ELF-1 (cell line): ENCODE results near the gene CAMK2G.
"Not testable (repeated sequence)": the region's sequence is repeated elsewhere in the genome, so short reads cannot be mapped to it uniquely, and the experiment has no call there.

ENCODE experiments used
- DNase-seq: peaks from one replicate; pipeline ENCODE4 v3.0.0-alpha.2; 2016; ENCODE audit warnings: low read depth, low spot score

CAMK2G gene

DNA sequence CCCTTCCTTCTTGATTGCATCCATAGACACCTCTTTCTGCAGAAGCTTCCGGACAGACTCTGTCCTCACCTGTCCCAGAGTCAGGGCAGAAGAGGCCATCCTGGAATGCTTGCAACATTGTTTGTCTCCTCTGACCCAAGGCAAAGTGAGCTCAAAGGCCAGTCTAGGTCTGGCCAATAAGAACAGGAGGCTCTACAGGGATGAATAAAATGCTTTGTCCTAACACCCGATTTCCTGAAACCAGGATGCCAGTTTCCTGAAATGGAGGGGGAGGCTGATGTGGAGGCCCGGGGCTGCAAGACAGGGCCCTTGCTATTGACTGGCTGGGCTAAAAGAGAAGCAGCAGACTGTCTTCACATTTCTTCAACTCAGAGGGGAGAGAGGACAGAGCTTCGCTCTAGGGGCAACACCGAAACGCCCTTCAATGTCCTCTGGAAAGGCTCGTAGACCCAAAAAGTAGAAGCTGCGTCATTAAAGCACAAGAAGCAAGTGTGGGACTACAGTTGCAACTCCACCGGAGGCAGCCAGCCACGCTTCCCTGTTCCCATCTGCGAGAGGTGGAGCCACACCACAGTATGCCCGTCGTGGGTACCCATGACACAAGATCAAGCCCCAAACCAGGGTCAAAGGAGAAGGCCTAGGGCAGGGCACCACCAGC, 33.8 kb downstream of the CAMK2G start:
- DNase-seq: no peak

GRCh38 chr10:73840056-73840402, 34.3 kb downstream of the CAMK2G start:
- DNase-seq: no peak

DNA sequence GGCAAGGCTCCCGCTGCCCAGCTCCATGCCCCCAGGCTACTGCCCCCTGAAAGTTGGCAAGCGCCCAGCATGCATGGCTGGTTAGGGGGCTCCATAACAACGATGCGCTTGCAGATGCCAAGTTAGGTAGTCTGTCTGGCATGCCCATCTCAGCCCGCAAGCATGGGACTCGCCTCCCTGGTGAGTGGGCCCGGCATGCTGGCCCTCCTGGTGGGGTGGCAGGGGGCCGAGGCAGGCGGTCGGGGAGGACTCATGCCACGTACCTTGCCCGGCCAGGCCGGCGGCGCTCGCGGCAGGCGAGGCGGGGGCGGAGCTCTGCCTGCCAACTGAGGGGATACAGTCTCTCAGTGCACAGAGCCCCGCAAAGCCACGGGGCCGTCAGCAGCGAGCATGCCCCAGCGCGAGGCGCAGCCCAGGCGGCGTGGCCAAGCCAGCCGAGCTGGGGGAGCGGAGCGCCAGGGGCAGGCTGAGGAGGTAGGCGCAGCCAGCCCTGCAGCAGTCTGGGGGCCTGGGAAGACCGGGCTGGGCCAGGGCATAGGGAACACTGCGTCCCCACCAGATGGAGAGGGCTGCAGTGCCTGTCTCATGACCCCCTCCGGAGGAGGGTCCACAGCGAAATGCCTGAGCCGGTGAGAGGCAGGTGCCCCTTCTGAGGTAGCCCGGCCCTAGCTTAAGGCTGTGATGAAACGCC, 34.9 kb downstream of the CAMK2G start:
- DNase-seq: no peak

- DNase-seq: no peak
Measured at GRCh38 chr10:73838827-73839226, 35.5 kb downstream of the CAMK2G start.

DNA sequence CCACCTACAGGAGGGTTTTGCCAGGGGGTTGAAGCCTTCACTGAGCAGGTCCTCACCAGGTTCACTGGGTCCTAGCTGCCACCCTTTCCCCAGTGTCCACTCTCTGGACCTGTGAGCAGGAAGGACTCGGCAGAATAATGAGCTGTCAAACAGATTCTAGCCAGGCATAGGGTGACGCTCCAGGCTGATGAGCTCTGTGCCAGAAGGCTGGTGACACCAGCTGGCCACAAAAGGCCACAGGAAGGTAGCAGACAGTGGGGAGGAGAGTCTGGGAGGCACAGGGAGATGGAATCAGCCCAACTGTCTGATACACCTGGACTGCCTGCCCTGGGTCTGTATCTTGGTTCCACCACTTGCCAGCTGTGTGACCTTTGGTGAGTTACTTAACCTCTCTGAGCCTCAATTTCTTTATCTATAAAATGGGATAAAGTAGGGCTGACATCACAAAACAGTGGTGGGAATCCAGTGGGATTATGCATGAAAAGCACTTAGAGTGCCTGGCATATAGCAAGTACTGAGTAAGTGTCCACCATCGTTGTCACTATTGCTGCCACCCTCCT, 36.3 kb downstream of the CAMK2G start:
- DNase-seq: no peak

DNA sequence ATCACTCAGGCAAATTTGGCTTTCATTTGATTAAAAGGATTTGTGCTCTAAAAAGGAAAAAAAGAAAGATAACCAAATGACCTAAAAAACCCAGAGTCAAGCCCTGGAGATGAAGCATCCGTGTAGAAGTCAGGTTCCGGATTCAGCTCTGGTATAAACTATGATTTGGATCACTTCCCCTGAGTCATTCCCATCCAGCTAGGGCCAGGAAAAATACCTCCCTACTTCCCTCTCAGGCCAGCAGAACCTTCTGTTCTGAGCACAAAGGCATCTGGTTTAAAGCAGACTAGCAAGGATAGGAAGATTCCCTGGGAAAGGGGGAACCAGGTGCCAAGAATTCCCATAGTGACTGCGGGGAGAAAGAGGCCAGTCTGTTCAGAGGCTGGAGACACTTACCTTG, 37.3 kb downstream of the CAMK2G start:
- DNase-seq: no peak

DNA sequence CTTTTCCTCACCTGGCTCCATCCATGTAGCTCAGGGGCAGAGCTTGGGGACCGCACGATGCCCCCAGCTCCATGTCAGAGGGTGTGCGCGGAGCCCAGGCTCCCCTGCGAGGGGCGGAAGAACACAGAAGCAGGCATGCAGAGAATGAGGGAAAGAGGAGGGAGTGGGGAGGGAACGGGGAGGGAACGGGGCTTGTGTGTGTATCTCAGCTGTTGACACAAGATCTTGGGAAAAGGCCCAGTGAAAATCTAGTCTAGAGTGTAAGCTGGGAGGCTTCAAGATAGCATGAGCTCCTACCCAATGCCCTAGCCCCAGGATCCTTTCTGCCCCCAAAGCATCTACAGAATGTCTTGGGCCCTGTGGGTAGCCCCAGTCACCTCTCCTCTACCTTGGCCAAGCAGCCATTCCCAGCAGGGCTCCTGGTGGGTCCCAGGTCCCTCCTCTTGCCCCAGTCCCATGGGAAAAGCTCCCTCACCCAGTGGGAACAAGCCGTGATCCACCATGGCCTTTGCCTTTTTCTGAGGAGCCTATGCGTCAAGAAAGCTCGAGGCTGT, 37.9 kb downstream of the CAMK2G start:
- DNase-seq: no peak

DNA sequence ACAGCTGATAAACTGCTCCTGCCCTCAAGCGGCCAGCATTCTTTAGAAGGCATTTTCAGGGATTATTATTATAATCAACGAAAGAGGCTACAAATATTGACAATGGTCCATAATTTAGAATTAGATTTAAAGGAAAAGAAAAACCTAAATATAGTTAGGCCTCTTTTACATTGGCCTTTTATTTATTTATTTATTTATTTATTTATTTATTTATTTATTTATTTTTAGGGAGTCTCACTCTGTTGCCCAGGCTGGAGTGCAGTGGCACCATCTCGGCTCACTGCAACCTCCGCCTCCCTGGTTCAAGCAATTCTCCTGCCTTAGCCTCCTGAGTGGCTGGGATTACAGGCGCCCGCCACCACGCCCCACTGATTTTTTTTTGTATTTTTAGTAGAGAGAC, 45.3 kb downstream of the CAMK2G start:
- not testable (repeated sequence) for DNase-seq

GRCh38 chr10:73828161-73828560, 46.2 kb downstream of the CAMK2G start:
- DNase-seq: no peak

DNA sequence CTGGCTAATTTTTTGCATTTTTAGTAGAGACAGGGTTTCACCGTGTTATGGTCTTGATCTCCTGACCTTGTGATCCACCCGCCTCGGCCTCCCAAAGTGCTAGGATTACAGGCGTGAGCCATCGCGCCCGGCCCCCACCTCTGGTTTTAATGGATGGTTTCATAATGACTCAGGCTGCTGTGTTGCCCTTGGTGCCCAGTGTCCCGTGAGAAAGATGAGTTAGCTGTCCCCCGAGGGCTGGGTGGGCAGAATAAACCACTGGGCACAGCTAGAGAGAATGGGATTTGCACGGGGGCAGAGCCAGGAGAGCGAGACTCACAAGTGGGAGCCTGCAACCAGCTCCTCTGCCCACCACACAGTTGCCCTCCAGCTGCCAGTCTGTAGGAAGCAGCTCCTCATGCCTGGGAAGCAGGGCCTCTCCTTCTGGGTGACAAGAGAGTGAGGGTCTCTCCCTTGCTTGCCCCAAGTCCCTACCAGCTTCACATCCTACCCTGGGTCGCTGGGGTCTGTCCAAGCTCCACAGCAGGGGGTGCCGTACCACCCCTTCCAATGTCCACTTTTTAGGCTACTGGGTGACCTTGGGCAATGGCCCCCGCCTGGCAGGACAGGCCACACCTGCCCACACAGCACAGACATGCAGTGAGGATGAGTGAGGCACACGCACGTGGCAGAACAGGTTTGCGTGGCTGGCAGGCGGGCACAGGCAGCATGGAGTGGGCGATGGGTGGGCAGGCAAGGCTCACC, 46.8 kb downstream of the CAMK2G start:
- DNase-seq: no peak

GRCh38 chr10:73824146-73824725, 50.1 kb downstream of the CAMK2G start:
- no peak for DNase-seq

- no peak for DNase-seq
Measured at GRCh38 chr10:73823391-73823790, 51.0 kb downstream of the CAMK2G start.

DNA sequence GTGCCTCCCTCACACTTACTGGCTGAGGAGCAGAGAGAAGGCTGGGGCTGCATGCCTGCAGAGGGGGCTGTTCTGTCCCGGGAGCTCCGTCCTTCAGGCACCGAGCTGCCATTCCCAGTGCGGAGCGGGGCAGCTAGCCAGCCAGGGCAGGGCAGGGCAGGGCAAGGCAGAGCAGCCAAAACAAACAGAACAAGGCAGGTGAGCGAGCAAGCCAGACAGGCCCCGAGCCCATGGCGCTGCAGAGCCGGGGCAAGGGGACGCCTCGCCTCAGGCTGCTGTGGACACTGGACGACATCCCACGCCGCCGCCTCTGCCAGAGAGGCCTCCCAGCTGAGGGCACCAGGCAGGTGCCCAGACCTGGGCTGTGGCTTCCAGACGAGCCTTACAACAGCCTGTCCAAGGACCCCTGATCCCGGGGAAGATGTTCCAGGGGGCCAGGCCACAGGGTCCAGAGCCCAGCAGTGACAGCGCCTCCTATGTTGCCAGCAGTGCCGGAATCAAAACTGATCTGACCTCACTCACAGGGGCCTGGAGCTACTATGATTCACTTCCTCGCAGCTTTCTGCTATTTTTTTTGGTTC, 54.8 kb downstream of the CAMK2G start:
- peak; percentile 28 for DNase-seq

DNA sequence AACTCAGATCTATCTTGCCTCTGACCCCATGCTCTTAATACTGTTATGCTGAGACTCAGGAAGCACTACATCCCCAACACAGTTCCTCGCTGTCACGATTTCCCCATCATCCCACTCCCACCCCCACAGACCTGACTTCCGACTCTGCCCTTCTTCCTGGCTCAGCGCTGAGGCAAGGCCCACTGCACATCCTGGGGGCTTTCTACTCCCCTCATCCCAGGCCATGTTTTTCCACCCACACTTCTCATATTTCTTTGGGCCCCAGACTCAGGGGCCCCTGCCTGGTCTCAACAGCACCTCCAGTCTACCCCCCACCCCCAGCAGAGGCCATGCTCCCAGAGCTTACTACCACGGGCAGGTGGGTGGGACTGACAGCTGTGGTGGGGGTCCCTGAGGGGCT, 55.3 kb downstream of the CAMK2G start:
- DNase-seq: no peak

- DNase-seq: no peak
Measured at GRCh38 chr10:73818402-73818801, 56.0 kb downstream of the CAMK2G start.

DNA sequence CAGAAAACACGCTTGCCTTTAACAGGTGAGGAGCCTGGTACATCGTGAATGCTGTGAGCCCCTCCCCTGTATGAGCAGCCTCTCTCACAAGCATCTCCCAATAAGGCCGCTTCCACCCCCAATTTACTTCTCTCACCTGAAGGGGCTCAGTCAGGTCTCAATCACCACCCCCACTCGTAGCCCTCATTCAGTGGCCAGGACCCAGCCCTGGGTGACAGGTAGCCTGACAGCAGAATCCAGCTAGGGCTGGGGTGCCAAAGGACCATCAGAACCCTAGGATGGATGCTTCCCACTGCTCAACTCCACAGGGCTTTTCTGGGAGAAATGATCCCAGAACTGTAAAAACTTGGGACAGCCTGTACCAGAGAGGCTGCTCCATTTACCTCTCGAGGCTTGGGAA, 56.5 kb downstream of the CAMK2G start:
- DNase-seq: no peak

DNA sequence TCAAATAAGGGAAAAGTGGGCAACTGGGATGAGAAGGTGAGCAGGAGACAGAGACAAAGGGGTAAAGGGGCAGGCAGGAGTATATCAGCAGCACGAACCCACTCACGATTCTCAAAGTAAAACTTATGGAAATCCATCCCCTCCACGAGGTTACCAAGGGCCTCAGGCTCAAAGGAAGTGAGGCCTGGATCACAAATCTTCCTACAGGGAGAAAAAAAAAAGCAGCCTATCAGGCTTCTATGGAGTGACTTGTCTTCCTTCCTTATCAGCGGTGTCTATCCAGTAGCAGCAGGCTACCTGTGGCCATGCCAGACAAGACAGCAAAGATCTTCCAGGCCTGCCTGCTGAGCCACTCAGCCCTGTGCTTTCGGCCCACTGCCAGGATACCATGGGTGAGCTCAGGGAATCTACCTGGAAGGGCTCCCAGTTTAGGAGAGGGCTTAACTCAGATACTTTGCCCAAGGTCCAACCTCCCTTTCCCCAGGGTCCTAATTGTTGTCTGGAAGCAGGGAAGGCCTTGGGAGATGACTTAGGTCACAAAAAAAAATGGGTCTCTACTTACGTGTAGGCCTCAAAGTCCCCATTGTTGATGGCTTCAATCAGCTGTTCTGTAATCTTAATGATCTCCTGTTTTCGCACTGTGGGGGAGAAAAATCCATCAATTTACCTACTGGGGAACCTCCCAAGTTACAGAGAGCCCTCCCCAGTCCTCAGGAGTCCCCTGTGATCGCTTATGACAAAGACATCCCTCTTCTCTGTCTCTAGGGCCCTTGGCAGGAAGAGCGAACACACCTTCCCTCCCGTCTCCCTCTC, 57.2 kb downstream of the CAMK2G start:
- no peak for DNase-seq

GRCh38 chr10:73815719-73816030, 58.7 kb downstream of the CAMK2G start:
- no peak for DNase-seq

GRCh38 chr10:73814896-73815718, 59.2 kb downstream of the CAMK2G start:
- DNase-seq: peak; percentile 29

DNA sequence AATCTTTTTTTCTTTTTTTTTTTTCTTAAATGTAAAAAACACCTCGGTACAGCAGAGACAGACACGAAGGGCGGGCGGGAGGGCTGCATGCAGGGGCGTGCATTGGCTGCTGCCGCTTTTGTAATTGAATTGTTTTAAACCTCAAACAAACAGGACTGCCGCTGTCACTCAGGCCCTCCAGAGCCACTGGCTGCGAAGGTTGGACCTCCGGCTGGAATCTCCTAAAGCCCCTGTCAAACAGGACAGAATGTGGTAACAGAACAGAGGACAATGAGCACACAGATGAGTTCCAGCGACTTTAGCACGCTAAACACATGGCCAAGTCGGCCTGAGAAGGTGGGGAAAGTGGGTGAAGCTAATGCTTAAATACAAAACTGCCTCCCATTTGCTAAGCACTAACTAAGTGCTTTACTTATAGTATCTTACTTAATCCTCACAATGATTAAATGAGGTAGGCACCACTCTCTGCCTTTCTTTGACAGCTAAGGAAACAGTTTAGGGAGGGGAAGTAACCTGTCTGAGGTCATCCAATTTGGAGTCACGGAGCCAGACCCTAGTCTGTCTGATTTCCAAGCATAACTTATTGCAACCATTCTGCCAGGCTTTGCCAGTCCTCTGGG, 60.0 kb downstream of the CAMK2G start:
- no peak for DNase-seq
